ENCODE data around the gene FBXL19.
"Not testable (repeated sequence)": the region's sequence is repeated elsewhere in the genome, so short reads cannot be mapped to it uniquely, and the experiment has no call there.

The FBXL19 gene

GRCh38 chr16:30924076-30924912 is 922 bp downstream of the FBXL19 start:
- DNase-seq: no peak

- DNase-seq: no peak
Observed at GRCh38 chr16:30924913-30925631, 1.7 kb downstream of the FBXL19 start.

GRCh38 chr16:30925632-30925987 is 2.2 kb downstream of the FBXL19 start:
- no peak for DNase-seq

- DNase-seq: no peak
Observed at GRCh38 chr16:30925995-30926811, 2.8 kb downstream of the FBXL19 start.

- DNase-seq: no peak
Observed at GRCh38 chr16:30926937-30927788, 3.8 kb downstream of the FBXL19 start.

- peak; percentile 10 for DNase-seq
Observed at GRCh38 chr16:30927789-30928378, 4.5 kb downstream of the FBXL19 start.

- DNase-seq: no peak
Observed at GRCh38 chr16:30928390-30928789, 5.0 kb downstream of the FBXL19 start.

- DNase-seq: no peak
Observed at GRCh38 chr16:30929167-30929566, 5.8 kb downstream of the FBXL19 start.

GRCh38 chr16:30930160-30930571 is 6.8 kb downstream of the FBXL19 start:
- DNase-seq: no peak

GRCh38 chr16:30931068-30931650 is 7.8 kb downstream of the FBXL19 start:
- no peak for DNase-seq

- no peak for DNase-seq
Observed at GRCh38 chr16:30934827-30935557, 11.6 kb downstream of the FBXL19 start.

- no peak for DNase-seq
Observed at GRCh38 chr16:30937692-30938091, 14.3 kb downstream of the FBXL19 start.

- not testable (repeated sequence) for DNase-seq
Observed at GRCh38 chr16:30939571-30939970, 16.2 kb downstream of the FBXL19 start.

GRCh38 chr16:30941600-30942425 is 18.4 kb downstream of the FBXL19 start:
- no peak for DNase-seq

GRCh38 chr16:30942426-30942806 is 19.0 kb downstream of the FBXL19 start:
- no peak for DNase-seq

- DNase-seq: no peak
Observed at GRCh38 chr16:30944352-30944751, 21.0 kb downstream of the FBXL19 start.

- DNase-seq: no peak
Observed at GRCh38 chr16:30946671-30947540, 23.5 kb downstream of the FBXL19 start.

GRCh38 chr16:30947541-30947858 is 24.1 kb downstream of the FBXL19 start:
- DNase-seq: no peak

All from NCI-H446 treated with DMSO at 0.1 percent for 48 hours (cell line).